ENCODE results near the gene SPATA1.

DNA sequence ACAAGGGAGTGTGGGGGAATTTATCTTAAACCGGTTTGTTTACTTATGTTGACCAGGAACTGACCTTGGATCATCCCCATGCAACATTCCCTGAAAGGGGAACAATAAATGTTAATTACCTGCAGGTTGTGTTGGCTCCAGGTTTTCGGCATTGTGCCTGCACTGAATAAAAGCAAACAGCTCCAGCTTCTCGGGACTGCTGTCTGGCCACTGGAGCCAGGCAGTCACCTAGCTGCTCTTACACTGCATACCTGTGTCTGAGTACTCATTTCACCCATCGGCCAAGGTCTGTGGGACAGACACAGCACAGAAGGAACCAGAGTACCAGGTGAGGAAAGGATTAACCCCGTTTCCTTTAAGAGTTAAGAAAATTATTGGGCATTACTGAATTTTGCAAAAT lies 100.8 kb downstream of the SPATA1 start:
- TF ChIP-seq, protein P1, sequence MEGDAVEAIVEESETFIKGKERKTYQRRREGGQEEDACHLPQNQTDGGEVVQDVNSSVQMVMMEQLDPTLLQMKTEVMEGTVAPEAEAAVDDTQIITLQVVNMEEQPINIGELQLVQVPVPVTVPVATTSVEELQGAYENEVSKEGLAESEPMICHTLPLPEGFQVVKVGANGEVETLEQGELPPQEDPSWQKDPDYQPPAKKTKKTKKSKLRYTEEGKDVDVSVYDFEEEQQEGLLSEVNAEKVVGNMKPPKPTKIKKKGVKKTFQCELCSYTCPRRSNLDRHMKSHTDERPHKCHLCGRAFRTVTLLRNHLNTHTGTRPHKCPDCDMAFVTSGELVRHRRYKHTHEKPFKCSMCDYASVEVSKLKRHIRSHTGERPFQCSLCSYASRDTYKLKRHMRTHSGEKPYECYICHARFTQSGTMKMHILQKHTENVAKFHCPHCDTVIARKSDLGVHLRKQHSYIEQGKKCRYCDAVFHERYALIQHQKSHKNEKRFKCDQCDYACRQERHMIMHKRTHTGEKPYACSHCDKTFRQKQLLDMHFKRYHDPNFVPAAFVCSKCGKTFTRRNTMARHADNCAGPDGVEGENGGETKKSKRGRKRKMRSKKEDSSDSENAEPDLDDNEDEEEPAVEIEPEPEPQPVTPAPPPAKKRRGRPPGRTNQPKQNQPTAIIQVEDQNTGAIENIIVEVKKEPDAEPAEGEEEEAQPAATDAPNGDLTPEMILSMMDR (IDR thresholded peaks at IDR 0.05) = no peak
- TF ChIP-seq GRHL2 (CRISPR knock-in tag; IDR thresholded peaks at IDR 0.05; ENCODE audit: insufficient replicate concordance, severe bottlenecking) = no peak
- TF ChIP-seq, protein P2, sequence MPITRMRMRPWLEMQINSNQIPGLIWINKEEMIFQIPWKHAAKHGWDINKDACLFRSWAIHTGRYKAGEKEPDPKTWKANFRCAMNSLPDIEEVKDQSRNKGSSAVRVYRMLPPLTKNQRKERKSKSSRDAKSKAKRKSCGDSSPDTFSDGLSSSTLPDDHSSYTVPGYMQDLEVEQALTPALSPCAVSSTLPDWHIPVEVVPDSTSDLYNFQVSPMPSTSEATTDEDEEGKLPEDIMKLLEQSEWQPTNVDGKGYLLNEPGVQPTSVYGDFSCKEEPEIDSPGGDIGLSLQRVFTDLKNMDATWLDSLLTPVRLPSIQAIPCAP (CRISPR knock-in tag; IDR thresholded peaks at IDR 0.05) = no peak
- no peak for TF ChIP-seq KAT7 (CRISPR knock-in tag; IDR thresholded peaks at IDR 0.05; ENCODE audit: borderline replicate concordance)
